Neural crest cell (in vitro differentiated cells): Measurements from ENCODE around the gene ENPP1. TPM values are rescaled to one million over a fixed set of nuclear protein-coding genes. Genes with fewer than 3 reads are reported as not detected.

ENCODE experiments used
- DNase-seq: peaks from one replicate; pipeline ENCODE4 v3.0.0; 2021; ENCODE audit warnings: low read depth, mixed read lengths, low spot score
- H3K27ac Mint-ChIP-seq: one replicate; pipeline ENCODE4 v1.8.0; 2021; ENCODE audit warnings: mild to moderate bottlenecking, mixed read lengths; ENCODE audit not compliant: unreplicated experiment
- H3K27me3 Mint-ChIP-seq: 2 replicates; pipeline ENCODE4 v1.8.0; 2021; ENCODE audit warnings: low read depth, mild to moderate bottlenecking, mixed read lengths
- H3K36me3 Mint-ChIP-seq: 2 replicates; pipeline ENCODE4 v1.8.0; 2021; ENCODE audit warnings: low read depth, mild to moderate bottlenecking, mixed read lengths
- H3K4me1 Mint-ChIP-seq: 2 replicates; pipeline ENCODE4 v1.8.0; 2021; ENCODE audit warnings: mixed read lengths
- H3K4me3 Mint-ChIP-seq: one replicate; pipeline ENCODE4 v1.8.0; 2021; ENCODE audit warnings: mild to moderate bottlenecking, mixed read lengths
- H3K9me3 Mint-ChIP-seq: 2 replicates; pipeline ENCODE4 v1.8.0; 2021; ENCODE audit warnings: mixed read lengths
- total RNA-seq: library from RNA; stranded (reverse); gene quantifications from 2 replicates; pipeline ENCODE4 v1.2.1, GENCODE V29; 2021
- TF ChIP-seq, protein P1 (sequence below): fragments of 200-600 bp; sonication (generic); conservative IDR thresholded peaks from 2 replicates; pipeline ENCODE4 v1.5.0; 2021; ENCODE audit warnings: antibody characterized with exemption, mild to moderate bottlenecking

Gene ENPP1
- total RNA-seq, 1 donor from 2014 or later = 4.9 TPM

DNA sequence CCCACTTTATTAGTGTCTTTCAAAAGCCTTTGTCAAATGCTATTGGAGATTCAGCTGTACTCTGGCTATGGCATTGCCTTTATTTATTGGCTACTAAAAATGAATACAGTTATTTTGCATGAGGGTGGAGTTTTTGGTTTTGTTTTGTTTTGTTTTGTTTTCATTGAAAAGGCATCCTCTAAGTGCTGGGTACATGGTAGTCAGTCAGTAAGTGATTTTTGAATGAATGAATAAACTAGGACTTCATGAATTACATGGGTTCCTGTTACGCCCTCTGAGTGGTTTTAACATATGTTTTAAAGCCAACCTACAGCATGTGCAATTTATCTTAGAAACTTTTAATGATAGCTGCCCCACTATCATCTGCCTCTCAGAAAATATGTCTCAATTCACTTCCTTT, 38.9 kb upstream of the ENPP1 start:
- Mint-ChIP-seq H3K4me3 (no peak overlapping the region), H3K27me3 (no peaks in the 10 kb centered on the region)
- DNase-seq = no peak

DNA sequence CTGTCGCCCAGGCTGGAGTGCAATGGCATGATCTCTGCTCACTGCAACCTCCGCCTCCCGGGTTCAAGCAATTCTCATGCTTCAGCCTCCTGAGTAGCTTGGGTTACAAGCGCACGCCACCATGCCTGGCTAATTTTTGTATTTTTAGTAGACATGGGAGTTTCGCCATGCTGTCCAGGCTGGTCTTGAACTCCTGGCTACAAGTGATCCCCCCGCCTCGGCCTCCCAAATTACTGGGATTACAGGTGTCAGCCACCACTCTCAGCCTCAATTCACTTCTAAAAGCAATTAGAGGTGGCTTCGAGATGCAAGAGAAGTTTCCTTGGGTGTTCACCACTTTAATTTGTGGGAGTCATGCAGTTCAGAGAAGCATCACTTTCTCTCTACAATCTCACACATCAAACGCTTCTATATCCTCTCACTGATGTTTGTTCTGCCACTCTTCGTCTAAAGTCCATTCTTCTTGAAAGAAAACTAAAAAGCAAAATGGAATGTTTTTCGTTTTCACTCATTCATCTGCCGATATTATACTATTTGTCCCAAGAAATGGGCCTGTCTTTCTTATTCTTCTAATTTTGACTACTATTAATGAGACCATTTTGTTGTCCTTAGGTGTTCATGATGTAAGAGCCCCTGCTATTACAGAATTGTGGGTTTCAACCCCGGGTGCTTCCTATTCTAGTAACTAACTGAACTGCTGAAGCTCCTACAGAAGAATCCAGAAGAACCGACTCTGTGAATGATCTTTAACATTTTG, 38.3 kb upstream of the ENPP1 start:
- Mint-ChIP-seq H3K4me1 (no peaks in the 10 kb centered on the region), H3K27ac (no peak overlapping the region)
- TF ChIP-seq, protein P1, sequence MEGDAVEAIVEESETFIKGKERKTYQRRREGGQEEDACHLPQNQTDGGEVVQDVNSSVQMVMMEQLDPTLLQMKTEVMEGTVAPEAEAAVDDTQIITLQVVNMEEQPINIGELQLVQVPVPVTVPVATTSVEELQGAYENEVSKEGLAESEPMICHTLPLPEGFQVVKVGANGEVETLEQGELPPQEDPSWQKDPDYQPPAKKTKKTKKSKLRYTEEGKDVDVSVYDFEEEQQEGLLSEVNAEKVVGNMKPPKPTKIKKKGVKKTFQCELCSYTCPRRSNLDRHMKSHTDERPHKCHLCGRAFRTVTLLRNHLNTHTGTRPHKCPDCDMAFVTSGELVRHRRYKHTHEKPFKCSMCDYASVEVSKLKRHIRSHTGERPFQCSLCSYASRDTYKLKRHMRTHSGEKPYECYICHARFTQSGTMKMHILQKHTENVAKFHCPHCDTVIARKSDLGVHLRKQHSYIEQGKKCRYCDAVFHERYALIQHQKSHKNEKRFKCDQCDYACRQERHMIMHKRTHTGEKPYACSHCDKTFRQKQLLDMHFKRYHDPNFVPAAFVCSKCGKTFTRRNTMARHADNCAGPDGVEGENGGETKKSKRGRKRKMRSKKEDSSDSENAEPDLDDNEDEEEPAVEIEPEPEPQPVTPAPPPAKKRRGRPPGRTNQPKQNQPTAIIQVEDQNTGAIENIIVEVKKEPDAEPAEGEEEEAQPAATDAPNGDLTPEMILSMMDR = no peak

More for the DNA sequence above, 38.9 kb upstream of the ENPP1 start:
- H3K27ac Mint-ChIP-seq = no peak overlapping the region
- TF ChIP-seq, protein P1 = no peak
- H3K9me3 Mint-ChIP-seq = peaks cover 2% of the 10 kb centered on the region
- no peaks in the 10 kb centered on the region for H3K4me1 Mint-ChIP-seq
- H3K36me3 Mint-ChIP-seq = no peaks in the 10 kb centered on the region

DNA sequence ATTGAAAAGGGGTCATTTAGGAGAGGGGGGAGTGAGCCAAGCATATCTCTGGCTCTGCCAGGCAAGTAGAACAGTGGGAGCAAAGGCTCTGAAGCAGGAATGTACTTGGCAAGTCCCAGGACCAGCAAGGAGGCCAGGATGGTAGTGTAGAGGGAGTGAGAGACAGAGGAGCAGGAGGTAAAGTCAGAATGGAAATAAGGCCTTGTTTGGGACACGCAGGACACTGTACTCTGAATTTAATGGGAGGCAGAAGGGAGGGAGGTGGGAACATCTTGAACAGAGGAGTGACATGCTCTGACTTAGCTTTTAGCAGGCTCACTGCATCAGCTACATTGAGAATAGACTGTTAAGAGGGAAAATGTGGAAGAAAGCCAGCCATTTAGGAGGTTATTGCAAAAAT, 37.0 kb upstream of the ENPP1 start:
- Mint-ChIP-seq H3K4me3 (no peak overlapping the region), H3K4me1 (no peaks in the 10 kb centered on the region), H3K27me3 (no peaks in the 10 kb centered on the region), H3K9me3 (peaks cover 2% of the 10 kb centered on the region), H3K36me3 (no peaks in the 10 kb centered on the region), H3K27ac (no peak overlapping the region)
- TF ChIP-seq, protein P1 = no peak
- no peak for DNase-seq

More for the DNA sequence above, 38.3 kb upstream of the ENPP1 start:
- H3K27me3 Mint-ChIP-seq = no peaks in the 10 kb centered on the region
- DNase-seq = no peak
- H3K9me3 Mint-ChIP-seq = peaks cover 2% of the 10 kb centered on the region
- no peaks in the 10 kb centered on the region for H3K36me3 Mint-ChIP-seq
- H3K4me3 Mint-ChIP-seq = no peak overlapping the region

DNA sequence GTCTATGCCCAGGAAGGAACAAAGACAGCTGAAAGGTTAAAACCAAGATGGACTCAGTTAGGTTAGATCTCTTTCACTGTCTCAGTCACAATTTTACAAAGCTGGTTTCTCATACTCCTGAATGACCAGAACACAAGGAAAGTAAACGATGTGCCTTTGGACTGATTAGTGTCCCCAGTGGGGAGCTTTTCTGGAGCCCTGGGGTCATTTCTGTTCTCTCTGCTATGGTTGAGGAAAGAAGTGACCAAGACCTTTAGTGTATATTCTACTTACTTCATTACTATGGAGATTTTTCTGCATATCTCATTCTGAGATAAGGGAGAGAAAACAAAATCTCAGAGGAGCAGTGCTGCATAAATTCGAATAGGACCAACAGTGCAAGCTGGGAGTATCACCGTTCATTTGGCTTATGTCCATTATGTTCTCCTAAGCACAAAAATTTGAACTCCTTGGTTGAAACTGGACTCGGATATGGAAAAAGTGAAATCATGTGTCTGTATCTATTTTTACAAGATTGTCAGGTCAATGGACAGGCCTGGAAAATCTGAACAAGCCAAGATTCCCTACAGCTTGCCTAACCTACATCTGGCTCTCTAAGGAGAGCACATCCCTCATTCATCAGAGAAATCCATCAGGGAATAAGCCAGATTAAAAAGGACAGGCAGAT, 34.4 kb upstream of the ENPP1 start:
- Mint-ChIP-seq H3K4me3 (no peak overlapping the region), H3K36me3 (no peaks in the 10 kb centered on the region), H3K27ac (no peak overlapping the region), H3K9me3 (peaks cover 2% of the 10 kb centered on the region), H3K4me1 (no peaks in the 10 kb centered on the region), H3K27me3 (no peaks in the 10 kb centered on the region)
- DNase-seq = no peak
- TF ChIP-seq, protein P1 = no peak

DNA sequence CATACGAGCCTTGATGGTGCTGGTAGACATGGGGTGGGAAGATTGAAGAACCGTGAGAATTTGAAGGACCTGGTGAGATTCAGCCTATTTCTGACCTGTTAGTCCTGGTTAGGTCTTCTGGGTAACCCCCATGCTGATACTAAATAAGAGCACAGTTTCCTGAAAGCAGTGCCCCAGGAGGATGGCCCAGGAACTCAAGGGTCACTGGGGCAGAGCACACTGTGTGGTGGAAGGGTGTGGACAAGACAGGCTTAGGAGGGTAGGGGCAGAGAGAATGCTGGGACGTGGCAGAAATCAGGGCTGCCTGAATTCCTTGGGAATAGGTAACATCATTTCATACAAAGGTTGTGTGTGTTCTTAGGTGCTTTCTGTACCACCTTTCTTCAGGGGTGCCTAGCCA, 31.9 kb upstream of the ENPP1 start:
- Mint-ChIP-seq H3K36me3 (no peaks in the 10 kb centered on the region), H3K27ac (no peak overlapping the region), H3K27me3 (no peaks in the 10 kb centered on the region), H3K9me3 (no peaks in the 10 kb centered on the region), H3K4me1 (no peaks in the 10 kb centered on the region), H3K4me3 (no peak overlapping the region)
- no peak for DNase-seq
- TF ChIP-seq, protein P1 = no peak
